Hepatocyte (in vitro differentiated cells): ENCODE measurements around the gene TBC1D22B. TPM values are rescaled to one million over a fixed set of nuclear protein-coding genes. Genes with fewer than 3 reads are reported as not detected.

ENCODE experiments used
- DNase-seq: peaks from one replicate; pipeline ENCODE4 v3.0.0-alpha.2; 2016; ENCODE audit warnings: low spot score
- H2AFZ ChIP-seq: fragments of 200-600 bp; sonication (generic); 2 replicates; pipeline ENCODE4 v1.6.0; 2016; ENCODE audit warnings: antibody characterized with exemption, mild to moderate bottlenecking
- H3K27ac ChIP-seq: fragments of 200-600 bp; sonication (generic); 2 replicates; pipeline ENCODE4 v1.5.1; 2016; ENCODE audit warnings: mild to moderate bottlenecking
- H3K27me3 ChIP-seq: fragments of 200-600 bp; sonication (generic); 2 replicates; pipeline ENCODE4 v1.6.1; 2016
- H3K36me3 ChIP-seq: fragments of 200-600 bp; sonication (generic); replicated peaks from 2 replicates; pipeline ENCODE4 v1.5.1; 2016; ENCODE audit warnings: low read depth; ENCODE audit not compliant: insufficient read depth
- H3K4me1 ChIP-seq: fragments of 200-600 bp; sonication (generic); 2 replicates; pipeline ENCODE4 v1.5.1; 2016; ENCODE audit warnings: mild to moderate bottlenecking, moderate library complexity; ENCODE audit not compliant: insufficient read depth
- H3K4me2 ChIP-seq: fragments of 200-600 bp; sonication (generic); 2 replicates; pipeline ENCODE4 v1.6.0; 2016
- H3K4me3 ChIP-seq: fragments of 200-600 bp; sonication (generic); 2 replicates; pipeline ENCODE4 v1.5.1; 2016; ENCODE audit warnings: mild to moderate bottlenecking
- H3K79me2 ChIP-seq: fragments of 200-600 bp; sonication (generic); 2 replicates; pipeline ENCODE4 v1.6.0; 2017; ENCODE audit warnings: mild to moderate bottlenecking
- H3K9me2 ChIP-seq: fragments of 200-600 bp; sonication (generic); replicated peaks from 2 replicates; pipeline ENCODE4 v1.6.0; 2017; ENCODE audit warnings: mild to moderate bottlenecking; ENCODE audit not compliant: insufficient read depth
- H3K9me3 ChIP-seq: fragments of 200-600 bp; sonication (generic); 2 replicates; pipeline ENCODE4 v1.5.1; 2016; ENCODE audit warnings: low read depth, mild to moderate bottlenecking
- H4K20me1 ChIP-seq: fragments of 200-600 bp; sonication (generic); 2 replicates; pipeline ENCODE4 v1.6.0; 2016; ENCODE audit warnings: mild to moderate bottlenecking; ENCODE audit not compliant: insufficient read depth, poor library complexity, severe bottlenecking
- EZH2 ChIP-seq: fragments of 200-600 bp; sonication (generic); IDR thresholded peaks from 2 replicates; pipeline ENCODE4 v1.6.1; 2016; ENCODE audit warnings: antibody characterized with exemption, mild to moderate bottlenecking, borderline replicate concordance
- EZH2phosphoT487 ChIP-seq: fragments of 200-600 bp; sonication (generic); IDR thresholded peaks from one replicate; pipeline ENCODE4 v1.6.1; 2018; ENCODE audit warnings: antibody characterized with exemption, mild to moderate bottlenecking, low read depth, moderate library complexity; ENCODE audit not compliant: unreplicated experiment, severe bottlenecking
- WGBS: methylation state at CpG from one replicate; pipeline ENCODE4 v1.1.6; 2016; ENCODE audit warnings: low lambda C conversion rate; ENCODE audit errors: missing lambda C conversion rate; 5-methylcytosine and 5-hydroxymethylcytosine counted together
- polyA plus RNA-seq: library from polyadenylated mRNA; unstranded; fragments of >200 nt; fragmentation: Nextera tagmentation; extraction: Ambion mirVana; gene quantifications from 2 replicates; pipeline ENCODE4 v1.2.1, GENCODE V29; 2016
- total RNA-seq: library from RNA; depleted of rRNA; stranded (reverse); fragments of >200 nt; gene quantifications from 2 replicates; pipeline ENCODE4 v1.2.3, GENCODE V29; 2014
- TF ChIP-seq, protein P1 (sequence below): fragments of 200-600 bp; sonication (generic); IDR thresholded peaks from 2 replicates; pipeline ENCODE4 v1.5.1; 2016; ENCODE audit warnings: antibody characterized with exemption, mild to moderate bottlenecking; ENCODE audit not compliant: poor library complexity

The TBC1D22B gene
- total and polyA plus RNA-seq, 2 experiments from 2014 or later, result 5.2 to 8.2 TPM

DNA sequence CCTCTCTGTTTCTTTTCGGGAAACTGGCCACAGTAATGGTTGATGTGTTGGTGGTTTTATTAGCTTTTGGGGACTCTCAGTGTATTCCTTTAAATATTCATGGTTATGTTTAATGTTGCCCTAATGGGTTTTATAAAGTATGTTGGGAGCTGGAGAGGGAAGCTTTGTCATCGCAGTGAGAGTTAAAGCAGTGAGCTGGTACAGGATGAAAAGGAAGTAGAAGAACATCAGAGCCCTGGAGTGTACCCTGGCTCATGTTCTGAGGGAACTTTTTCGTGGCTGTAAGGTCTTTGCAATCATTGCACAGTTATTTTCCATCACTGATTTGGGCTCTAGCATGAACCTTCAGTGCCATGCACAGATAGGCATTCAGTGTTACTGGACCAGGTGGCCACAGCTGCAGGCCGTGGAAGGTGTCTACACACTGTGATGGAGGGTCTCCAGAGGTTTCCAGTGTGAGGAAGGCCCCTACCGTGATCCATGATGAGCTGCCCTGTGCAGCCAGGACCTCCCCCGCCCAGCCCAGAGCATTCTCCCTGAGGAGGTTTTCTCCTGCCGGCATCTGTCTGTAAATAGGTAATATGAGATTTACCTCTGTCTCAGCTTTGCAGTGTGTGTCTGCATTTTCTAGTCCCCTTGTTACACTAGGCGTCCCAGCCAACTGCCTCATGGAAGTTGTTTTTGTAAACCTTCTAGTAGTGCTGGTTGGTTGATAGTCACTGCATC lies 22.8 kb downstream of the TBC1D22B start:
- Histone ChIP-seq H2AFZ (no peak overlapping the region), H3K27me3 (no peaks in the 10 kb centered on the region), H3K9me3 (no peaks in the 10 kb centered on the region), H3K4me3 (no peak overlapping the region), H3K4me2 (no peak overlapping the region), H3K4me1 (no peaks in the 10 kb centered on the region), H3K79me2 (peaks cover 31% of the 10 kb centered on the region), H4K20me1 (no peaks in the 10 kb centered on the region), H3K9me2 (no peaks in the 10 kb centered on the region), H3K27ac (no peak overlapping the region), H3K36me3 (no peaks in the 10 kb centered on the region)
- WGBS, result 82% methylated on average over 8 of the region's 8 CpGs
- no peak for TF ChIP-seq EZH2phosphoT487
- TF ChIP-seq, protein P1, sequence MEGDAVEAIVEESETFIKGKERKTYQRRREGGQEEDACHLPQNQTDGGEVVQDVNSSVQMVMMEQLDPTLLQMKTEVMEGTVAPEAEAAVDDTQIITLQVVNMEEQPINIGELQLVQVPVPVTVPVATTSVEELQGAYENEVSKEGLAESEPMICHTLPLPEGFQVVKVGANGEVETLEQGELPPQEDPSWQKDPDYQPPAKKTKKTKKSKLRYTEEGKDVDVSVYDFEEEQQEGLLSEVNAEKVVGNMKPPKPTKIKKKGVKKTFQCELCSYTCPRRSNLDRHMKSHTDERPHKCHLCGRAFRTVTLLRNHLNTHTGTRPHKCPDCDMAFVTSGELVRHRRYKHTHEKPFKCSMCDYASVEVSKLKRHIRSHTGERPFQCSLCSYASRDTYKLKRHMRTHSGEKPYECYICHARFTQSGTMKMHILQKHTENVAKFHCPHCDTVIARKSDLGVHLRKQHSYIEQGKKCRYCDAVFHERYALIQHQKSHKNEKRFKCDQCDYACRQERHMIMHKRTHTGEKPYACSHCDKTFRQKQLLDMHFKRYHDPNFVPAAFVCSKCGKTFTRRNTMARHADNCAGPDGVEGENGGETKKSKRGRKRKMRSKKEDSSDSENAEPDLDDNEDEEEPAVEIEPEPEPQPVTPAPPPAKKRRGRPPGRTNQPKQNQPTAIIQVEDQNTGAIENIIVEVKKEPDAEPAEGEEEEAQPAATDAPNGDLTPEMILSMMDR, result no peak
- TF ChIP-seq EZH2, result no peak
- no peak for DNase-seq

DNA sequence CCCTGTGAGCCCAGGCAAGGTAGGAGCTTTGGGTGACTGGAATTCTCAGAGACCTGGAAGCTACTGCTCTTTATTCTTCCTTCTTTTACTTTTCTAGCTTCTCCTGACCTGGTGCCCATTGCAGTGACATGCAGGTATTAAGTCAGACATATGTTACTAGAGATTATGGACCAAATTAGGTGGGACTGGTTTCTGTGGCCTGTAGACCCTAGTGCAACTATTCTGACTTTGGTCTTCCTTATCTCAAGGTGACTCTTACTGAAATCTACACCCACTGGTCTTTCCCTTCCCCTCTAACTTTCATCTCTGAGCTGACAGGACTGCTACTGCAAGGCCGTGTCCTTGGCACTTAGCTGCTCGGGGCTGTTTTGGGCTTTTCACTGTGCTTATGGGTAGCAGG lies 24.8 kb downstream of the TBC1D22B start:
- Histone ChIP-seq H3K27ac (no peak overlapping the region), H3K9me3 (no peaks in the 10 kb centered on the region), H3K4me3 (no peak overlapping the region), H3K36me3 (peaks cover 2% of the 10 kb centered on the region), H3K4me1 (no peaks in the 10 kb centered on the region), H3K9me2 (no peaks in the 10 kb centered on the region), H2AFZ (no peak overlapping the region), H3K79me2 (peaks cover 17% of the 10 kb centered on the region), H3K4me2 (no peak overlapping the region), H3K27me3 (no peaks in the 10 kb centered on the region), H4K20me1 (no peaks in the 10 kb centered on the region)
- DNase-seq, result no peak
- no peak for TF ChIP-seq EZH2
- TF ChIP-seq, protein P1, result no peak
- WGBS, result 93% methylated on average over 2 of the region's 2 CpGs

DNA sequence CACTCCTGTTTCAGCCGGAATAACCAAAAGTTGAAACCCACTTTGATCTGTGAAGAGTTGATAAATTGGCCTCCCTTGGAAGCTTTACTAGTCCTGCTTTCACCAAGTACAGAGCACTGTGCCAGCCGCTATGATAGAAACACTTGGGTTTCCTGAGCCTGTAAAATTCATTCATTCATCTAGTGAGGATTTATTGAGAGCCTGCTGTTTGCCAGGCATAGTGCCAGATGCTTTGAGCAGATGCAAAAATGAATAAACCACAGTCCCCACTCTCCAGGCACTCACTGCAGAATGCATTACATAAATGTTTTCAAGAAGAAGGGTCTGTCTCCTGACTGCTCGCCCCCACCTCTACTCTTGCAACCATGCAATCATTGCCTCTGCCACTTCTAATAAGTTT lies 25.7 kb downstream of the TBC1D22B start:
- no peak for DNase-seq
- TF ChIP-seq EZH2phosphoT487 (no peak), EZH2 (no peak)
- TF ChIP-seq, protein P1, result no peak
- H3K9me3 ChIP-seq, result no peaks in the 10 kb centered on the region
- H3K79me2 ChIP-seq, result peaks cover 11% of the 10 kb centered on the region
- 71% methylated on average over 3 of the region's 3 CpGs for WGBS
- no peak overlapping the region for H2AFZ ChIP-seq
- H3K27ac ChIP-seq, result no peak overlapping the region
- peaks cover 2% of the 10 kb centered on the region for H3K36me3 ChIP-seq
- H3K4me3 ChIP-seq, result no peak overlapping the region
- H3K4me1 ChIP-seq, result no peaks in the 10 kb centered on the region
- H3K9me2 ChIP-seq, result no peaks in the 10 kb centered on the region
- no peak overlapping the region for H3K4me2 ChIP-seq
- H3K27me3 ChIP-seq, result no peaks in the 10 kb centered on the region
- no peaks in the 10 kb centered on the region for H4K20me1 ChIP-seq
